HG03558 (cell line): ENCODE results near the gene EPHA7.
A peak's percentile ranks its signal among the peaks of the same experiment; 100 is the strongest.

Experiments used
- ATAC-seq: cut with Tn5 transposase; IDR thresholded peaks from one replicate; pipeline ENCODE4 v1.9.1; 2021; ENCODE audit warnings: moderate number of reproducible peaks; ENCODE audit not compliant: unreplicated experiment; ENCODE audit errors: extremely low read depth

EPHA7 gene

DNA sequence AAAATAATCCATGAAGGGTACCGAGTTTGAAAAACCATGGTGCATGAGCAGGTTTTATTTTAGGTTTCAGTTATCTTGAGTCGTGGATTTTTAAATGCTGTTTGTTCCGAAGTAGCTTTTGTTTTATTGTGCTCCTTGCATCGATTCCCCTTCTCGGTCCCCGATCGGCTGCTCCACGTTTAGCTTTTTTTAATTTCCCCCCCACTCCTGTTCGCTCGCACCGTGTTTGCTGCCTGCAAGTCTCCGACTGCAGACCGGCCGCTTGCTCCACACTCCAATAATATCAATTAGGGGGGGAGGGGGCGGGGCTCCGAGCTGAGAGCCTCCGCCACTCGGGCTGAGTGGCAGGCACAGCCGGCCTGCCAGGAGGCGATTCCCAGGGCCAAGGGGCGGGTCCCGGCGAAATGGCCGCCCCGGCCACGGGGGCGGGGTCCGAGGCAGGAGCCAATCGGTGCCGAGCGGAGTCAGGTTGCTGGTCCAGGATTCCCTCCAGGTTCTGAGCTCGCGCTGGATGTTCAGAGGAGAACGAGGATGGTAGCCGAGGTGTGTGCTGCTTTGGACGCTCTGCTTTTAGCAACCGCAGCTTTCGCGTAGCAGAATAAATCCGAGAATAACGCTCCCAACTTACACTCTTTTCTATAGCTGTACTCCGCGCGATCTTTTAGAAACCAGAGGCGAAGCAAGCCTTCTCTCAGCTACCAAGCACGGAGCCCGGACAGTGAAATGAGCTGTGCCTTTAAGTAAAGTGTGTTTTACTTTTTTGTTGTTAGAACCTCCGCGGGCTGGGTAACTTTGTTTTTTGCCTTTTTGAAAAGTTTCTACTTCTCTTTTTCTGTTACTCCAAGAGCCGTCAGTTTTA, at the start of gene EPHA7:
TSS of gene EPHA7 (minus strand) at position 256 of the 859 bp plus-strand sequence. CDS start at position 38, 218 bp downstream.
- ATAC-seq = peak; percentile 78

GRCh38 chr6:93468291-93468690, 48.9 kb upstream of the EPHA7 start:
- ATAC-seq = no peak

GRCh38 chr6:93454533-93454932, 35.2 kb upstream of the EPHA7 start:
- no peak for ATAC-seq

- ATAC-seq = peak; percentile 90
Measured at GRCh38 chr6:93453956-93454355, 34.6 kb upstream of the EPHA7 start.

- no peak for ATAC-seq
Measured at GRCh38 chr6:93447874-93448273, 28.5 kb upstream of the EPHA7 start.

GRCh38 chr6:93437491-93437890, 18.1 kb upstream of the EPHA7 start:
- no peak for ATAC-seq

- ATAC-seq = no peak
Measured at GRCh38 chr6:93433592-93433991, 14.2 kb upstream of the EPHA7 start.

DNA sequence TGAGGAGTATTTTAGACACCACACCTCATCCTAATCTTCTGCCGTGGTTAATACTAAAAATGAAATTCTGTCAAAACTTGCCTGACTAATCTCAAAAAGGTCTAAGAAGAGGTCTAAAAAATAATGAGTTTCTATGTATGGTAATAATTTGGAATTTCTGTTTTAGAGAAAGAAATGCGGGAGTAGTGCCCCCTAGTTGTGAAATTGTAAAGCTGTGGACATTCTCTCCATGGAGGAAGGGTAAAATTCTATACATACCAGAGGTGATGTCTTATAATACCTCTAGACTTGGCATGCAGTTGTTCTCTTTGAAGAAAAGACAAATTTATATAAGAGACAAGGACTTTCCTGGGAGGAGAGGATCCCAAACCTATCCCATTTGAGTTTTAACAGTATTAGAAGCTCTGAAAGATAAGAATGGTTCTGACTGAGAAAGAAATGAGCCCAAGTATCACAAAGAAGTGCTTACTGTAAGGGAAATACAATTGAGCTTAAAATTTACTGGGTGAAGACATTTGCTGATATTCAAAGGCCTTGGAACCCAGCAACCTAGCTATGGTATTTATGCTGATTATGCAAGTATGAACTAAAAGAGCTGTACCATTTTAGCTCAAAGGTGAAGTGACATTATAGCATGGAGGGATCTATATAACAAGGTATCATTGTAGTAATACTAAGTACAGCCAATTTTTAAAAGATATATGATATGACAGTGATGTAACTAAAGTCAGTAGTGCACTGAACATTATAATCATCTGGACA, 5.1 kb upstream of the EPHA7 start:
- no peak for ATAC-seq

DNA sequence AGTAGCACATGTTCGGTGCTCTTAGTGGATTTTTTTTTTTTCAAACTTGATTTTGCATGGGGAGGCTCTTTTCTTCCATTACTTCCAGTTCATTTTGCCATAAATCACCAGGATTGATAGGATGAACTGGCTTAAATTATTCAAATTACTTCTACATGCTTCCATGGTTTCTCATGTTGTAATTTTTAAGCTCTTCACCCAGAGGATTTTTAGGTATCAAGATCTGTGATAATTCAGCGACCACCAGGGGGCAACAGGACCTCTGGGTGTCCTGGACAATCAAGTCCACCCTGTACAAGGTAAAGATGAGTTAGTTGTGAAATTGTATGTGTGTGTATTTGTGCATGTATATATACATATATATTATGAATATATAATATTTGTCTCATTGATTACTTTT, 4.2 kb upstream of the EPHA7 start:
- ATAC-seq = no peak

- no peak for ATAC-seq
Measured at GRCh38 chr6:93420163-93420795, 920 bp upstream of the EPHA7 start.

- no peak for ATAC-seq
Measured at GRCh38 chr6:93418408-93419303, 703 bp downstream of the EPHA7 start.

DNA sequence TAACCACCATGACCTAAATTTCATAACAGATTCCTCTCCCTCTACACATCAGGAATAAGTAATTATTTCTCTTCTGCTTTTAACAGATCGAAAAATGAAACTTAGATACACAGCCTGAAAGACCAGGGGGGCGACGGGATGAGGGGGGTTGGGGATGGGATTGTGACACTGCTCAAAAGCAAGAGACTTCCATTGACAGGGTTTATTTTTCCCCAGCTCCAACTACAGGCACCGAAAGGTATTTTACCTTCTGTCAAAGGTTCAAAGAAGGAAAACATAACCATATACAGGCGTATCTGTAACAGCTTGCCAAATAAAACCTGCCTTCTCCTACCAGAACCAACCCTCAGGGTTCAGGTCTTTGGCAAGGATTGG, 1.3 kb downstream of the EPHA7 start:
- no peak for ATAC-seq

GRCh38 chr6:93417421-93418013, 1.8 kb downstream of the EPHA7 start:
- ATAC-seq = no peak

DNA sequence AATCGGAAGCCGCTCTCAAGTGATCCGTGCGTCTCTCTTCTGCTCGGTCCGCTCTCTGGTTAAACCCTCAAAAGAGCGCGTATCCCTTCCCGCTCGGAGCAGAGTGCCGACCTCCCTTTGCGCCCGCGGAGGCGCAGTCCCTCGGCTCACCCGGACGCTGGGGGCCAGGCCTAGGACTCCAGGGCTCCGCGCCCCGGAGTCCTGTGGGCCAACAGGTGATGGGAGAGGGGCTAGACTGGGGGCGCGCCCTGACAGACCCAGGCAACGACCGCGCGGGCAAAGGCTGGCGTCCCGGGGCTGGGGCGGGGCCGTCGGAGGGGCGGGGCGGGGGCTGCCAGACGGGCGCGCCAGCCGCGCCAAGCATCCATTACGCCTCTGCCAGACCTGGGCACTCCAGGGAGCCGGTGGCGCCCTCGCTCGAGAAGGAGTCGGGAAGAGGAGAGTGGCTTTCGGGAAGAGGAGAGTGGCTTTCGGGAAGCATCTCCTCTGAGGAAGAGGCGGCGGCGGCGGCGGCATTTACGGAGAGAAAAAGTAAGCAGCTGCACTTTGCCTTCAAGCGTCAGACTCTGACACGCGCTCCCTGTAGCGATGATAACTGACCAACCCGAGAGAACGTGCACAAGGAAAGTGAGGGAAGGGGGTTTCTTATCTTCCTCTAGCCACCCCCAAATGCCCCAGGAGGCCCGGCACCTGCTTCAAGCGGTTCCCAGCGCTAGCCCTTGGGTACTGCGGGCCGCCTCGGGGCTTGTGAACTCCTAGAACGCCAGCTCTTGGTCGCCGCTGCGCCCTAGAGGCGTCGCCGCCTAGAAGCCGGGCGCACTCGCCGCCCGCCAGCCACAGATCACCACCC, 2.6 kb downstream of the EPHA7 start:
- ATAC-seq = no peak

- no peak for ATAC-seq
Measured at GRCh38 chr6:93413190-93413589, 6.2 kb downstream of the EPHA7 start.

GRCh38 chr6:93412452-93412851, 6.9 kb downstream of the EPHA7 start:
- ATAC-seq = no peak

GRCh38 chr6:93407186-93407585, 12.2 kb downstream of the EPHA7 start:
- ATAC-seq = no peak

- no peak for ATAC-seq
Measured at GRCh38 chr6:93403390-93403789, 16.0 kb downstream of the EPHA7 start.

GRCh38 chr6:93398723-93399122, 20.6 kb downstream of the EPHA7 start:
- no peak for ATAC-seq
